Gastroesophageal sphincter (tissue), 3 donors: ENCODE data around the gene MRPL23.

Experiments
- CTCF ChIP-seq, 4 experiments: fragments of 200-600 bp in 2 of 4; fragments of 450-650 bp in 2 of 4; sonication (generic) in 1 of 4; IDR thresholded peaks; one replicate each; pipeline ENCODE4 v1.5.1; 2017 to 2019; ENCODE audit warnings: antibody characterized with exemption in 4 of 4, mild to moderate bottlenecking in 2 of 4, moderate library complexity in 2 of 4
- POLR2A ChIP-seq, 2 donors: fragments of 450-650 bp; IDR thresholded peaks; one replicate each; pipeline ENCODE4 v1.6.1; 2017; ENCODE audit warnings: antibody characterized with exemption in 2 of 2, mild to moderate bottlenecking in 2 of 2, moderate library complexity in 1 of 2
- POLR2AphosphoS5 ChIP-seq: sonication (generic); formaldehyde crosslinking; IDR thresholded peaks from one replicate; pipeline ENCODE4 v1.6.1; 2017; ENCODE audit warnings: antibody characterized with exemption

- TF ChIP-seq POLR2AphosphoS5 (no peak), CTCF (IDR thresholded peaks at IDR 0.05) (no peak), POLR2A (IDR thresholded peaks at IDR 0.05) (no peak)
Observed at GRCh38 chr11:1943977-1944376, 3.2 kb upstream of the MRPL23 start.
